ENCODE data around the gene CCL23. TPM values are rescaled to one million over a fixed set of nuclear protein-coding genes. Genes with fewer than 3 reads are reported as not detected.

CCL23 gene
- total RNA-seq, 2 donors from 2014 or later: not detected

GRCh38 chr17:36014946-36015345 lies 2.8 kb downstream of the CCL23 start:
- TF ChIP-seq CTCF (IDR thresholded peaks at IDR 0.05): no peak
- Histone ChIP-seq H3K9me3 (peaks cover 0 to 10% of the 10 kb centered on the region in 2 donors), H3K27me3 (no peaks in the 10 kb centered on the region), H3K4me1 (no peaks in the 10 kb centered on the region), H3K27ac (no peak overlapping the region), H3K36me3 (no peaks in the 10 kb centered on the region), H3K4me3 (no peak overlapping the region)
- DNase-seq (ENCODE audit: low spot score): no peak

GRCh38 chr17:36011201-36011600 lies 6.6 kb downstream of the CCL23 start:
- H3K4me1 ChIP-seq: no peaks in the 10 kb centered on the region
- no peak overlapping the region for H3K4me3 ChIP-seq
- TF ChIP-seq CTCF (IDR thresholded peaks at IDR 0.05): no peak
- peaks cover 0 to 17% of the 10 kb centered on the region in 2 donors for H3K9me3 ChIP-seq
- H3K36me3 ChIP-seq: no peaks in the 10 kb centered on the region
- DNase-seq (ENCODE audit: low spot score): no peak
- no peak overlapping the region for H3K27ac ChIP-seq
- no peaks in the 10 kb centered on the region for H3K27me3 ChIP-seq

GRCh38 chr17:36008998-36009665 lies 8.6 kb downstream of the CCL23 start:
- Histone ChIP-seq H3K4me3 (no peak overlapping the region), H3K9me3 (peaks cover 0 to 17% of the 10 kb centered on the region in 2 donors), H3K27me3 (no peaks in the 10 kb centered on the region), H3K36me3 (no peaks in the 10 kb centered on the region), H3K4me1 (no peaks in the 10 kb centered on the region), H3K27ac (no peak overlapping the region)
- TF ChIP-seq CTCF (IDR thresholded peaks at IDR 0.05): peak in 1 of 2 donors; percentile 36
- no peak for DNase-seq (ENCODE audit: low spot score)

- Histone ChIP-seq H3K9me3 (peaks cover 0 to 5% of the 10 kb centered on the region in 2 donors), H3K36me3 (no peaks in the 10 kb centered on the region), H3K27me3 (no peaks in the 10 kb centered on the region), H3K4me1 (no peaks in the 10 kb centered on the region), H3K27ac (no peak overlapping the region), H3K4me3 (no peak overlapping the region)
- TF ChIP-seq CTCF (IDR thresholded peaks at IDR 0.05): no peak
- no peak for DNase-seq (ENCODE audit: low spot score)
Measured at GRCh38 chr17:36004594-36005108, 13.1 kb downstream of the CCL23 start.

GRCh38 chr17:36002631-36003030 lies 15.1 kb downstream of the CCL23 start:
- no peaks in the 10 kb centered on the region for H3K27me3 ChIP-seq
- TF ChIP-seq CTCF (IDR thresholded peaks at IDR 0.05): no peak
- H3K27ac ChIP-seq: no peak overlapping the region
- DNase-seq (ENCODE audit: low spot score): no peak
- no peaks in the 10 kb centered on the region for H3K36me3 ChIP-seq
- no peaks in the 10 kb centered on the region for H3K9me3 ChIP-seq
- no peak overlapping the region for H3K4me3 ChIP-seq
- H3K4me1 ChIP-seq: no peaks in the 10 kb centered on the region

Data from right atrium auricular region (tissue), 2 donors.